ENCODE data around the gene CHST12.

Gene CHST12

DNA sequence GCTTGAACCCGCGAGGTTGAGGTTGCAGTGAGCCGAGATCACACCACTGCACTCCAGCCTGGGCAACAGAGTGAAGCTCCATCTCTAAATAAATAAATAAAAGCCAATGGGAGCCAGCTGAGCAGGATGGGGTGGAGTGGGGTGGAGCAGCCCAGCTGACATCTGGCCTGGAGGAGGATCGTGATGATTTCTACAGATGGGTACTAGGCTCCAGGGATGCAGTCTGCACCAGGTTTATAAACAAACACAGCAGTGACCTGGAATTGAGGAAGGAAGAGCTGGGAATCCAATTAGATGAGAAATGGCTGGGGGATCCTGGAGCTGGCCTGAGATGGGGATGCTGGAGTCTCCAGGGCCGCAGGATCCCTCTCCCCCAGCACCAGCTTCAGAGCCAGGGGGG is 80.1 kb downstream of the CHST12 start:
- no peak for DNase-seq

DNA sequence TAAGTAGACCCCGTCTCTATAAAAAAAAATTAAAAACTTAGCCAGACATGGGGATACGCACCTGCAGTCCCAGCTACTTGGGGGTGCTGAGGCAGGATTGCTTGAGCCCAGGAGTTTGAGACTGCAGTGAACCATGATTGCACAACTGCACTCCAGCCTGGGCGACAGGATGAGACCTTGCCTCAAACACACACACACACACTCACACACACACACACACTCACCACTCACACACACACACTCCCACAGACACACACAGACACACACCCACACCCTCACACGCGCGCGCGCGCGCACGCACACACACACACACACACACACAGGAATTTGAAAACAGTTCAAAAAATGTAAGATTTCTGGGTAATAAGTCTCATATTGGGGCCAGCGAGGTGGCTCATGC is 81.5 kb downstream of the CHST12 start:
- no peak for DNase-seq

DNA sequence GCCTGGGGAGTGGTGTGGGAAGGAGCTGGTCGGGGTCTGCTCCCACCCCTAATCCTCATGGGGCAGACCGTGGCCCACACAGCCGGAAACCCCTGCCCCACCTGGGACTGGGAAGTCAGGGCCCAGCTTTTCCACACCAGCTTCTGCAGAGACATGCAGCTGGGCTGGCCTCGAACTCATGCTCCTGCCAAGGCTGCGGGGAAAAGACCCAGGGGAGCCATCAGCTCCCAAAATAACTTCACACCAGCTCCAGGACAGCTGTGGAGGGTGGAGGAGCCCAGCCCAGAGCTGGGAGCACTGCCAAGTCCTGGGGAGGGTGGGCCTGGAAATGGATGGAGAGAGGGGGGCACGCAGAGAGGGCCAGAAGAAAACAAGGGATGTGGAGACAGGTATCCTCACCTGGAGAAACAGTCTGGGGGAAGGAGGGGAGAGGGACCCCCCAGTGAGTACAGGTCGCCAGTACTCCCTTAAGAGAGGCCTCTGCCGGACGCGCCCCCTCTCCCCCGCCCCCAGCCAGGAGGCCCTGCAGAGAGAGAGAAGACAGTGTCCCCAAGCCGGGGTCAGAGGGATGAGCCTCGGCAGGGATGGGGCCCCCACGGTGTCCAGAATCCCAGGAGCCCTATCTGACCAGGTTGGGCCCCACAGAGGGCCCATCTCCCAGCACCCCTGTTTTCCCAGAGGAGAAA is 84.3 kb downstream of the CHST12 start:
- DNase-seq = no peak

DNA sequence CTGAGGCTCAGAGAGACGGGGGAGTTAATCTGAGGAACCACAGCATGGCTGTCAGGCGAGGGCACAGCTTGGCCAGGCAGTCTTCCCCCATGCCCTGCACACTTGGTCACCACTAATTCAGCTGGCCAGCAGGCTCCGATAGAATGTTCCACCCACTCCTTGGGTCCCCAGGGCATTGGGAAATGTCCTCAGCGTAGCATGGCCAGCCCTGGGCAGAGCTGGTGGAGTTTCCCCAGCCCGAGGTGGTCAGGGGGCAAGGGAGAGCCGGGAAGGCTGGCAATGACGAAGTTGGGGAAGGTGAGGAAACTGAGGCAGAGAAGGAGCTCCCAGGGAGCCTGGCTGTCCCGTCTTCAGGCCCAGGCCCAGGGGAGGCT is 84.8 kb downstream of the CHST12 start:
- no peak for DNase-seq

DNA sequence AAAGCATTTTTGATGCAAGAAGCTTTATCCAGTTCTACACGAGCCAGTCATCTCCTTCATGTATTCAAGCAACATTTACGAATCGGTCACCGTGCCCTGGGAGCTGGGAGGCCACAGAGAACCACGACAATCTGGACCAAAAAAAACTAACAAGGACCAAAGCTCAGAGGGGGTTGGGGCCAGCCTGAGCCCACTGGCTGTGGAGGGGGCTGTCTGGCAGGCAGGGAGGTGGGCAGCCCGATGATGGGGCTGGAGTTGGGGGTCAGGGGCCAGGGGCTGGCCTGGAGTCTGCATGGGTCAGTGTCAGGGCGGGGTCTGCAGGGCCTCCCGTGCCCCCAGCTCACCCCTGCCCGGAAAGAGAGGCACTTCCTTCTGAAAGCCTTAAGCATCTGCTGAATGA is 85.3 kb downstream of the CHST12 start:
- no peak for DNase-seq

DNA sequence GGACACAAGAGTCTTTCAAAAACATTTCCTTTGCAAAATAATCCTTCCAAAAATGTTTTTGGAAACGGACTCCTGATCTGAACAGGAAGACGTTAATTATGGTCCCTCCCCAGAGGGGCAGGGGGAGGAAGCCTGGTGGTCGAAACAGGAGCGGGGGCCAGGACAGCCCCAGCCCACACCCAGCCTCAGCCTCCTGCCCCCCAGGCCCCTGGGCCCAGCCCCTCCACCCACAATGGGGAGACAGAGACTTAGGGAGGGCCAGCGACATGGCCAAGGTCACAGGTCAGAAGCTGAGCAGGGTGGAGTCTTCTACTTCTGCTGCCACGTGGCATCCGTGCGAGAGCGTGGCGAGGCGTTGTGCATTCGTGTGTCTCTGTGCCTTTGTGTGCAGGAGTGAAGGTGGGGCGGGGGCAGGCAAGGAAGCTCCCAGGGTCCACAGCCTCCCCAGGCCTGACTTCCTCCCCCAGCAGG is 86.8 kb downstream of the CHST12 start:
- DNase-seq = no peak

DNA sequence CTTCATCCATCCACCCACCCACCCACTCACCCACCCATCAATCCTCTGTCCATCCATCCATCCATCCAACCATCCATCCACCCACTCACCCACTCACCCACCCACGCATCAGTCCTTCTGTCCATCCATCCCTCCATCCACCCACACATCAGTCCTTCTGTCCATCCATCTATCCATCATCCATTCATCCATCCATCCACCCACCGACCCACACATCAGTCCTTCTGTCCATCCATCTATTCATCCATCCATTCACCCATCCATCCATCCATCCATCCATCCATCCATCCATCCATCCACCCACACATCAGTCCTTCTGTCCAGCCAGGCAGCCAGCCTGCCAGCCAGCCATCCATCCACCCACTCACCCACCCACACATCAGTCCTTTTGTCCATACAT is 88.6 kb downstream of the CHST12 start:
- DNase-seq = no peak

DNA sequence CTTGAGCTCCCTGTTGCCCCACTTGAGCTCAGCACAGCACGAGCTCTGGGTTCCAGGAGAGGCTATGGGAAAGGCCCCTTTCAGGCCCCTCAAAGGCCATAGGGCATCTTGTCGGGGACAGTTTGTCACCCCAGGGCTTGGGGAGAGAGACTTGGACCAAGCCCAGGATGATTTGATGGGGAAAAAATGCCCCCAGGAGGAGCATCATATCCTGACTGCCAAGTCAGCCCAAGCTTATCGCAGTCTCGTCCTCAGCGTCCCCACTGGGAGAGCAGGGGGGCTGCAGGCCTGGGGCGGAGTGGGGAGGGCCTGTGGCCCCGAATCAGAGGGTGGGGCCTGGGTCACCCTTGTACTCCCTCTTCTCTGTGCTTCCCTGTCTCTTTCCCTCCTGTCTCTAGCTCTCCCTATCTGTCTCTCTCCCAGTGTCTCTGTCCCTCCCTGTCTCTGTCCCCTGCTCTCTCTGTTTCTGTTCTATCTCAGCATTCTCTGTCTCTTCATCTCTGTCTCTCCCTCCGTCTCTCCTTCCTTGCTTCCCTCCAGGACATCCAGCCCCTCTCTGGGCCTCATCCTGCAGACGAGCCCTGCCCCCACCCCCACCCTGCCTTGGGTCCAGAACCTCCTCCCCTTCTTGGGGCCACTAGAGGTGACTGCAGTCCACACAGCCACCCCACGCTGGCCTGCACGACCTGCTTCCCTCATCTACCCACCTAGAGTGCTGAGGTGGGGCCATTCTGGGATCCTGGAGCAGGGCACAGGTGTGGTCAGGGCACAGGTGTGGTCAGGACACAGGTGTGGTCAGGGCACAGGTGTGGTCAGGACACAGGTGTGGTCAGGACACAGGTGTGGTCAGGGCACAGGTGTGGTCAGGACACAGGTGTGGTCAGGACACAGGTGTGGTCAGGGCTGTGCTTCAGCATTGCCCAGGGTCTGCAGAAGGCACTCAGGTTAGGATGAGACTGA is 90.1 kb downstream of the CHST12 start:
- DNase-seq = no peak

DNA sequence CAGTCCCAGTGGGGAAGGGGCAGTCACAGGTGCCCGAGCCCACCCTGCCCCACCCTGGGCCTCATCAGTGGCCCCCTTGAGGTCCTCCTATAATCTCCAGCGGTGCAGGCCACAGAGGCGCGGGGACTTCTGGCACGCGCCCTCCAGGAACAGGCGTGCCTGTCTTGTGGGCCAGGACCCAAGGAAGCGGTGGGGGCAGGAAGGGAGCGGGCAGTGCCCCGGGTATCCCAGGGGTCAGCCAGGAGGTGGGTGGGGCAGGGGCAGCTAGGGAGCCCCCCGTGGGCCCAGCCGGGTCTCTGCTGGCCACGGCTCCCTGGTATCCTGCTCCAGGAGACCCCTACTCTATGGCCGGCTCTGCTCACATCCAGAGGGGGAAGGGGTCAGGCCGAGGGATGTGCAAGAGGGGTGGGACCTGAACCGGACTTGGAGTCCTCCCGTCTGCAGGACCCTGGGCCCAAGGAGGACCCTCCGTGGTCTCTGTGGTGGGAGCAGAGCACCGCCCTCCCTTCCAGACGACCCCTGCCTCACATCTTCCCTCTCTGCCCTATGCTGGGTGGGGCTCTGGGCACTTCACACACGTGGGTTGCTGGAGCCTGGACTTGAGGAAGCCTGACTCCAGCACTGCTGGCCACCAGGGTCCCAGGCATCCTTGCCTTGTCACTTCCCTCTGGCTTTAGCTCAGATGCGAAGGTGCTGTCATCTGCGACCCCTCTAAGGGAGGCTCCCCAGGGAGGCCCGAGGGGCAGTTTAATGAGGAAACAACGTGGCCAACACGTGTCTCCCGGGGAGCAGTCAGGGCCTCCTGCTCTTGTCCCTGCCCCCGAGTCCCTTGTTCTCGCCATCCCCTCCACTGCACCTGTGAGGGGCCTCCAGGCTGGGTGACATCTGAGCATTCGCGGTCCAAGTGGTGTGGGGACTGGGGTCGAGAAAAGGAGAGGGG is 91.0 kb downstream of the CHST12 start:
- no peak for DNase-seq

DNA sequence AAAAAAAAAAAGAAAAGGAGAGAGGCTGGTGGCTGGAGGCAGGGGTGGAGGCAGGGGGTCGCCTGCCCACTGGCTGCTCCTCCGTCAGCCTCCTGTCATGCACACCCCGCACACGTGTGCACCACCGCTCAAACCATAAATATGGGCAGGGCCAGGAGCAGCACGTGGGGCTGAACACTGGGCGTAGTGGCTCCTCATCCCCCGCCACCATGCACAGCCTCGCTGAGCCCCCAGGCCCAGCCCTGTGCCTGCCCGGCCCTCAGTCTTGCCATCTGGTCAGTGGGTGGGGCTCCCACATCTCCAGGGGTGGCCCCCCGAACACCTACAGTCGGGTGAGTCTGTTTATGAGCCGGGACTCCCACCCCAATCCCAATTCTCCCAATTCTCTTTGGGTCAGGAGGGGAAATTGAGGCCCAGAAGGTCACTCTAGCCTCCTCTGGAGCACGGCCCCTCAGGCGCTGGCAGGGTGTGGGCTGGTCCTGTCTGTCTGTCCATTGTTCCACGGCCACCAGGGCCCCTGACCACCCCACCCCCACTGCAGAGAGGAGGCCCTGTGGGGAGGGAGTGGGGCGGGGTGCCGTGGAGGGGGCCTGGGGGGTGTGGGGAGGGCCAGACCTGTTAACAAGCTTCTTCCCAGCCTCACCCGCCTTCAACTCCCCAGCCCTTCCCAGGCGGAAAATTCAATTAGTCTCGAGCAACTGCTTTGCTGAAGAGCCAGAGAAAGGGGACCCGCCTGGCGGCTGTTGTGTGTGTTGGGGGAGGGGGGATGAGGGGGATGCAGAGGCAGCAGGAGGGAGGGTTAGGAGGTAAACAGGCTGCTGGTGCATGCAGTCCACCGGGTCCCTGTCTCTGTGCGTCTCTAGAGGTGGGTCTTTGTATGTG is 92.2 kb downstream of the CHST12 start:
- no peak for DNase-seq

DNA sequence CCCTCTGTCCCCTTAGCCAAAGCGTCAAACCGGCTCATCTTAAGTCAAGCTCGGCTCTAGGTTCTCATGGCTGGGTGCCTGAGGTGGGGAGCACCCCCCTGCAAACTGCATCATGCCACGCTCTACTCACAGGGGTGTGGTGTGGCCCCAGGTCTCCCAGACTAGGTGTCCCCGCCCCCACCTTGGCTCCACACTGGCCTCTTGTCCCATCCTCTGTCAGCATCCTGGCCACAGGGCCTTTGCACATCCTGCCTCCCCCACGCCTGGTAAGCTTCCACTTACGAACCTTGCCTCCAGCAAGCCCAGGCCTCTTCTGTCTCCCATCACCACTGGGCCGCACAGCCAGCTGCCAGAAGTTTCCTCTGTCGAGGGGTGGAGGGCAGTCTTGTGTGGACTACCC is 93.0 kb downstream of the CHST12 start:
- DNase-seq = no peak

DNA sequence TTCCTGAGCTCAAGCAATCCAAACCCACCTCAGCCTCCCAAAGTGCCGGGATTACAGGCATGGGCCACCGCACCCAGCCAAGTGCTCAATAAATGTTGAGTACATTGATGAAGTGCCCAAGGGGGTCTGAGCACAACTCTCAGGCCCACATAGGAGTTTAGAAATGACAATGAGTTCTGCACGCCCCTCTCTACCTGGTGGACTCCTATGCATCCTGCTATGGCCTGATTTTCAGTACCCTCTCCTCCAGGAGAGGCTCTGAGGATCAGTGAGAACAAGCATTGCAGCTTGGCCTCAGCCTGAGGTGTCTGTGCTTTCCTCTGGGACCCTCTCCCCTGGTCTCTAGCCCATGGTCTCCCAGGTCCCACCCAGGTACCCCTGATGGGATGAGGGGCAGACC is 93.7 kb downstream of the CHST12 start:
- DNase-seq = no peak

DNA sequence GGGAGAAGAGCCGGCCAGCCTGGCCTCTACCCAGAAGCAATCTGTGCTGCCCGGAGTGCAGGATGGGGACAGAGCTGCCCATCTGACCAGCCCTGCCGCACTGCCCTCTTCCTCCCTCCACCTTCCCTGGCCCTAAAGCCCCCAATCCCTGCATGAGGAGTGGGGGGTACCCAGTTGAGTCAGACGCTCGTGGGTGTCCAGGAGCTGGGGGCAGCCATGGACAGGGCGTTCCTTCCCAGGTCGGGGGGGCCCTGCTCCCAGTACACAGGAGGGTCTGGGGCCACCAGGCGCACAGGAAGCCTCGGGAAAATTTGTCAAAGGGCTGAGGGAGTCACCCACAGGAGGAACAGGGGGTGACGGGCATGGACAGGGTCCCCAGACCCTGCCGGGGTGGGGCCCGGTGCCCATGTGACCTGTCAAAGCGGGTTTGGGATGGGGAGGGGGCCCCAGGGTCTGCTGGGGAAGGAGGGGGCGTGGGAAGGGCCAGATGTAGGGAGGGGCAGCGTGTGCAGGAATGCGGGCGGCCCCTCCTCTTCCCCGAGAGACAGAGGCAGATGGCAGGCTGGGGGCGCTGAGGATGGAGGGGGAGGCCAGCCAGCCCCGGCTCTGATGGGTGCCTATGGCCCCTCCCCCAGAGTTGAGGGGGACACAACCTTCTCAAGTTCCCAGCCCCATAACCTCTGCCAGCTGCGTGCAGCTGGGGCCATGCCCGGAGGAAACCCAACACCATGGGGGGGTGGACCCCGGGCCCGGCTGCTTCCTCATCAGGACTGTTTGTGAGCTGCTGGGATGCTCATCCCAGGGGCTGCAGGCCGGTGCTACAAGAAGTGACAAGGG is 94.3 kb downstream of the CHST12 start:
- peak; percentile 38 for DNase-seq

Measured in hematopoietic multipotent progenitor cell treated with erythropoietin and hydrocortisone succinate and interleukin-3 and kit ligand, for 4 days (in vitro differentiated cells).